HG03045 (cell line): ENCODE measurements around the gene ARHGAP6.
"Not testable (repeated sequence)": the region's sequence is repeated elsewhere in the genome, so short reads cannot be mapped to it uniquely, and the experiment has no call there.

Experiments used
- ATAC-seq: cut with Tn5 transposase; IDR thresholded peaks from one replicate; pipeline ENCODE4 v1.9.1; 2021; ENCODE audit warnings: mild to moderate bottlenecking, moderate library complexity; ENCODE audit not compliant: unreplicated experiment

ARHGAP6 gene

DNA sequence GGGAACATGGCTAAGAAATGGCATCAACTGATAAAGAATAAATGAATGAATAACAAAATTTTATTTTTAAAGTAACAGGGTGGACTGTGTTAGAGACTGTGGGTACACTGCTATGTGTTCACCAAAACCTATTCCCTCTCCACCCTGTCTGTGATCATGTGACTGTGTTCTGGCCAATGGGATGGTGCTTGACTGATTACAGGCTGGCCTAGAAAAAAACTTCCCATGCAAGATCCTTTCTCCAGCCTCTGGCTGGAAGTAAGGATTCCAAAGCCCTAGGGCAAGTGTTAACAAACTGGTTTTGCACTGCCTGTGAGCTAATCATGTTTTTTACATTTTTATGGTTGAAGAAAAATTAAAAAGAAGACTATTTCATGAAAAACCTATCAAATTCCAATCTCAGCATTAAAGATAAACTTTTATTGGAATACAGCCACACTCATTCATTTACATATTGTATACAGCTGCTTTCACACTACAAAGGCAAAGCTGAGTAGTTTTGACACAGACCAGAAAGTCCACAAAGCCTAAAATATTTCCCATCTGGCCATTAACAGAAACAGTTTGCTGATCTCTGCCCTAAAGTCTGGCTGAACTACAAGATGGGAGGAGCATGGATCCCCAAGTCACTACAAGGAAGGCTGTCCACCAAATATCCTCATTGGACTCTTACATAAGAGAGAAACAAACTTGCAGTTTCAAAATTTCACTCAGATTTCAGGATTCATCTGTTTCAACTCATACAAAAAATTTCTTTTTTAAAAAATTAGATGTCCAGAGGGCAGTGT is 133.2 kb downstream of the ARHGAP6 start:
- no peak for ATAC-seq

DNA sequence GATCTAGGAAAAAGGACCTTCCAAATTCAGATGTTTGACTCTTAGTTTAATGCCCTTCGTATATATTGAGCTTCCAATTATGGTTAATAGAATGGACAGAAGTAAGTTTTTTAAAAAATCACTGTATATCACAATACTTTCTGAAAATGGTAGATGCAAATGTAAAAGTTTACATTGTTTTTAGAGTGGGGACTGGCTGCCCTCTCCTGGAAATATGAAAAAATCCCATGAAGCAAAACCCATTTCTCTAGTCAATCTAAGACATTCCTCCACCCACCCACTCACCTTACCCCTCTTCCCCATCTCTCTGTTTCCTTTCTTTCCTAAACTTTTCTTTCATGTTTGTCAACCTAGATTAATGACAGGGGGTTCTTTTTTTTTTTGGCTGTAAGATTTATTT is 134.5 kb downstream of the ARHGAP6 start:
- ATAC-seq = no peak

DNA sequence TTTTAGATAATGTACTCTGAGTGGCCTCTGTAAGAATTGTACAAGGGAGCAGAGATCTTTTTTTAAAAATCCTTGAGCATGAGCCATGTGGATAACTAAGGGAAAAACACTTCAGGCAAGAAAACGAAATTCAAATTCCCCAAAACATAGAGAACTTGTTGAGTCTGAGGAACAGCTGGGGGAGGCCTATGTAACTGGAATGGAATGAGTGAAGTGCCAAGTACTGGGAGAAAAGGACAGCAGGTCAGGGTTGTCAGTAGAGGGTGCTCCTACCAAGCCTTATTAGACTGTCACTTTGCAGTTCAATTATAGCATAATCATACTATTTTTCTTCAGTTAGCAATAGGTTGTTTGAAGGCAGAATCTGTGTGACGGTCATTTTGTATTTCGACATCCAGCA is 135.1 kb downstream of the ARHGAP6 start:
- ATAC-seq = no peak

- no peak for ATAC-seq
These were observed 137.1 kb downstream of the ARHGAP6 start for GRCh38 chrX:11528623-11529022.

- no peak for ATAC-seq
These were observed 140.0 kb downstream of the ARHGAP6 start for GRCh38 chrX:11525685-11526084.

DNA sequence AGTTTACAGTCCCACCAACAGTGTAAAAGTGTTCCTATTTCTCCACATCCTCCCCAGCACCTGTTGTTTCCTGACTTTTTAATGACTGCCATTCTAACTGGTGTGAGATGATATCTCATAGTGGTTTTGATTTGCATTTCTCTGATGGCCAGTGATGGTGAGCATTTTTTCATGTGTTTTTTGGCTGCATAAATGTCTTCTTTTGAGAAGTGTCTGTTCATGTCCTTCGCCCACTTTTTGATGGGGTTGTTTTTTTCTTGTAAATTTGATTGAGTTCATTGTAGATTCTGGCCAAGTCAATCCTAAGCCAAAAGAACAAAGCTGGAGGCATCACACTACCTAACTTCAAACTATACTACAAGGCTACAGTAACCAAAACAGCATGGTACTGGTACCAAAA is 146.5 kb downstream of the ARHGAP6 start:
- not testable (repeated sequence) for ATAC-seq

DNA sequence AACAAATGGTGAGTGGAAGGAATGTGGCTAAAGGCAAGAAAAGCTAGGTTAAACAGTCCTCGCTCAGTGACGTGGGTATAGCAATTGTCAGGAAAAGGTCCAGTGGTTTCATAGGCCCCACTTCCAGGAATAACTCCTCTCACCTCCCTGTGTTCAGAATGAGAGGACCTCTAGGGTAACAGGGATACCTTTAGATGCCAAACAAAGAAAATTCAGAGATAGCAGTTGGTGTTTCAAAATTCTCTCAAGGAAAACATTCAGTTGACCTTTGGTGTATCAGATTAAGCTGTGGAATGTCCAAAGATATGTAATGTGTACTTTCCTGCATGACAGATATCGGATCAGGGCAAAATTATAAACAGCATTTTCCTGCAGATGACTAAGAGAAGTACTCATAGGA is 155.9 kb downstream of the ARHGAP6 start:
- no peak for ATAC-seq

GRCh38 chrX:11504234-11504633 is 161.5 kb downstream of the ARHGAP6 start:
- ATAC-seq = no peak

GRCh38 chrX:11499076-11500044 is 166.4 kb downstream of the ARHGAP6 start:
- no peak for ATAC-seq

DNA sequence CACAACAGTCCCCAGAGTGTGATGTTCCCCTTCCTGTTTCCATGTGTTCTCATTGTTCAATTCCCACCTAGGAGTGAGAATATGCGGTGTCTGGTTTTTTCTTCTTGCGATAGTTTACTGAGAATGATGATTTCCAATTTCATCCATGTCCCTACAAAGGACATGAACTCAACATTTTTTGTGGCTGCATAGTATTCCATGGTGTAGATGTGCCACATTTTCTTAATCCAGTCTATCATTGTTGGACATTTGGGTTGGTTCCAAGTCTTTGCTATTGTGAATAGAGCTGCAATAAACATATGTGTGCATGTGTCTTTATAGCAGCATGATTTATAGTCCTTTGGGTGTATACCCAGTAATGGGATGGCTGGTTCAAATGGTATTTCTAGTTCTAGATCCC is 174.3 kb downstream of the ARHGAP6 start:
- ATAC-seq = not testable (repeated sequence)

DNA sequence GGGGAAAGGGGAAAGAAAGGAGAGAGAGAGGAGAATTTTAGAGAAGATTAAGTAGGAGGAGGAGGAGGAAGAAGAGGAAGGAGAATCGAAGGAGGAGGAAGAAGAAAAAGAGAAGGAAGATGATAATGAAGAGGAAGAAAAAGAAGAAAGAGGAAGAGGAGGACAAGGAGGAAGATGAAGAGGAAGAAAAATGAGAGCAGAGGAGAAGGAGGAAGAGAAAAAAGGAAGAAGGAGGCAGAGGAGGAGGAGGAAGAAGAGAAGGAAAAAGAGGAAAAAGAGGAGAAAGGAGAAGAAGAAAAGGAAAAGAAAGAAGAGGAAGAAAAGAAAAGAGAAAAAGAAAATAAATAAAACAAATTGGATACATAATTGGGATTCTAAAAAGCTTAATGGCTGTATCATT is 181.4 kb downstream of the ARHGAP6 start:
- ATAC-seq = no peak

DNA sequence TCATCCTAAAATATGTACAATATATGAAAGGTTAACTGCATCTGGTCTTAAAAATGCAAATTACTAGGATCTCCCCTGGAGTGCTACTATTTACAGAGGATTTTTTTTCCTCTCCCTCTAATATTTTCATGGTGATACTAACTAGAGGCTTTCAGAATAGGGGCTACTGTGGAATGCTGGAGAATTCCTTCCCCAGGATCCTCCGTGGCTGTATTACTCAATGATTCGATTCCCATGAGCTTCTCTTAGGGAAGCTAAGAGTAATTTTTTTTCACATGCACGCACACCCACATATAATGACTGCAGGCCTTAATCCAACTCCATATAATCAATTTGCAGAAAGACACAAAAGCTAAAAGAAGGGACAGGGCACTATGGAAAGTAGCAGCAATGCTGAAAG is 184.7 kb downstream of the ARHGAP6 start:
- no peak for ATAC-seq

GRCh38 chrX:11480626-11481025 is 185.1 kb downstream of the ARHGAP6 start:
- no peak for ATAC-seq

DNA sequence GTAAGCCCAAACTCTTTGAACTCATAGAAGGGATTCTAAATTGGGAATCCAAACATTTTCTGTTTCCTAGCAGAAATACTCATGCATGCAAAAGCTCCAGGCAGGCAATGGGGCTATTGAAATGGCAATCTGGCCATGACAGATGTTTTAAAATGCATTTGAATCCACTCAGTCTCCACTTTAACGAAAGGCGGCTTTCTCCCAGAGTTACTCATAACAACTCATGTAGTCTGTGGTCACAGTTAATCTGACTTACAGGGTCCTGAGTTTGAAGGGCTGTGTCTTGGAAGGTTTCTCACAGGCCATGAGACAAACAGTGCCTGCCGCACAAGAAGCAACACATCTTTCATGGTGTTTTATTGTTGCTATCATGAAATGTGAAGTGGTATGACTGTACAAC is 186.8 kb downstream of the ARHGAP6 start:
- no peak for ATAC-seq

DNA sequence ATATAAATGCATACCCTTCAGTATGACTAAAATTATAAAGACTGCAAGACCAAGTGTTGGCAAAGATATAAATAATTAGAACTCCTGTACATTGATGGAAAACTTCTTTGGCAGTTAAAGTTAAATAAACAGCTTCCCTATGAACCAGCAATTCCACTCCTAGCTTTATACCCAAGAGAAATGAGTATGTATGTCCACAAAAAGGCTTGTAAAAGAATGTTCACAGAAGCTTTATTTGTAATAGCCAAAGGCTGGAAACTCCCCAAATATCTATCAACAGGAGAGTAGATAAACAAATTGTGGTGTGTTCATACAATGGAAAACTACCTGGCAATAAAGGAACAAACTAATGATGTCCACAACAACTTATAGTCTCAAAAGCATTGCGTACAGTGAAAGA is 187.7 kb downstream of the ARHGAP6 start:
- no peak for ATAC-seq

GRCh38 chrX:11474576-11474975 is 191.1 kb downstream of the ARHGAP6 start:
- ATAC-seq = no peak

DNA sequence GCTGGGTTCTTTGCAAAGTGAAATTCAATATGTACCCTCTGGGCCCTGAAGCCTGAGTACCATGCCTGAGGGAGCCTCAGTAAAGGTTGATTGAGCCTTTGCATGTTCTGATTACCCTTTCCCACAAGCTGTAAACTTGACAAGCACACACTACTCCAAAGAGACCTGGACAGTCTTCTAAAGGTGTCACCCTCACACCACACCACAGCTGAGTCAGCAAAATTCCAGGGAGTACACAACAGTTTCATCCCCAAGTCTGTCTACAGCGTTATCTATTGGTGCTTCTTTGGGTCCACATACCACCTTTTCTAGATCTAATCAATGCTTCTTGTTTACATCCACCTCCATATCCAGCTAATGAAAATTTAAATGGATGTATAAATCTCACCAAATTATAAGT is 191.7 kb downstream of the ARHGAP6 start:
- no peak for ATAC-seq

GRCh38 chrX:11472879-11473278 is 192.8 kb downstream of the ARHGAP6 start:
- no peak for ATAC-seq

GRCh38 chrX:11472381-11472780 is 193.3 kb downstream of the ARHGAP6 start:
- no peak for ATAC-seq

DNA sequence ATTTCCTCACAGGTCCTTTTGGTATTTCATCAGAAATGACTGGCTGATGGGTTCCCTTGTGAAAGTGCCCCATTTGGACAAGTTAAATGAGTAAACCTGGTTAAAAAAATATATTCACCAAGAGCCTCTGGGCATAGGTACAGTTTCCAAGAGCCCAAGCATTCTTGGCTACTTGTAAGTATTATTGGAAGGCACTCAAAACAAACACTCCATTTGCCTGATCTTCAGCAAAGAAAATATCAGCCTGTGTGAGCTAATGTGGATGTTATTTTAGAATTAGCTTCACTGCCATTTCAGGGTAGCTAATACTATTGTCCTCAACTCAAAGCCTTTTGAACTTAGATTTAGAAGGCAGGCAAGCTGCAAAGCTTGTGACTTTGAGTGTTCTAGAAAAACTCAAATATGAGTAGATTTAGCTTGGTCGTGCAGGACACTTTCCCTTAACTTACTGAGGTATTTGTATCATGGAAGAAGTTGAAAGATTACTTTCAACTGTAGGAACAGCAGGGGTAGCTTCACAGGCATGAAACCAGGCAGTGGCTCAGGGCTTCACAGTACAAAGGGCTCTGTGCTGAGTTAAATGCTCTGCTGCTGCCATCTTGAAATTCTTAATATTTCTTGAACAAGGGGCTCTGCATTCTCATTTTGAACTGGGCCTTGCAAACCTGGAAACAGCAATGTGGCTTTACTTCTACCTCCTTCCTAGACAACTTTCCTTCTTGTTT is 195.3 kb downstream of the ARHGAP6 start:
- no peak for ATAC-seq
